Dermis blood vessel endothelial cell (primary cell): Measurements from ENCODE around the gene UQCRFS1. TPM values are rescaled to one million over a fixed set of nuclear protein-coding genes. Genes with fewer than 3 reads are reported as not detected.
"Not testable (repeated sequence)": the region's sequence is repeated elsewhere in the genome, so short reads cannot be mapped to it uniquely, and the experiment has no call there.

ENCODE experiments used
- DNase-seq: peaks from one replicate; pipeline ENCODE4 v3.0.0; 2010
- total RNA-seq: library from RNA; depleted of rRNA; stranded (reverse); fragments of >200 nt; gene quantifications from 2 replicates; pipeline ENCODE4 v1.2.3, GENCODE V29; 2014

Gene UQCRFS1
- 33.5 and 34.7 TPM in 2 replicates for total RNA-seq

GRCh38 chr19:29212648-29213573 lies at the start of gene UQCRFS1:
TSS of gene UQCRFS1 (minus strand) at chr19:29213151. CDS start at chr19:29213118, 33 bp downstream.
- DNase-seq: peak; percentile 96

GRCh38 chr19:29262085-29262484 lies 49.1 kb upstream of the UQCRFS1 start:
- no peak for DNase-seq

GRCh38 chr19:29260477-29261317 lies 47.7 kb upstream of the UQCRFS1 start:
- peak; percentile 8 for DNase-seq

- no peak for DNase-seq
These were observed 46.9 kb upstream of the UQCRFS1 start for GRCh38 chr19:29259867-29260281.

GRCh38 chr19:29259153-29259552 lies 46.2 kb upstream of the UQCRFS1 start:
- peak; percentile 1 for DNase-seq

GRCh38 chr19:29256516-29256915 lies 43.6 kb upstream of the UQCRFS1 start:
- no peak for DNase-seq

- no peak for DNase-seq
These were observed 43.0 kb upstream of the UQCRFS1 start for GRCh38 chr19:29255912-29256311.

- DNase-seq: no peak
These were observed 42.1 kb upstream of the UQCRFS1 start for GRCh38 chr19:29255006-29255405.

- DNase-seq: not testable (repeated sequence)
These were observed 36.8 kb upstream of the UQCRFS1 start for GRCh38 chr19:29249798-29250197.

- no peak for DNase-seq
These were observed 35.4 kb upstream of the UQCRFS1 start for GRCh38 chr19:29248332-29248844.

GRCh38 chr19:29247872-29248271 lies 34.9 kb upstream of the UQCRFS1 start:
- no peak for DNase-seq

GRCh38 chr19:29247471-29247870 lies 34.5 kb upstream of the UQCRFS1 start:
- DNase-seq: no peak

GRCh38 chr19:29247051-29247450 lies 34.1 kb upstream of the UQCRFS1 start:
- no peak for DNase-seq

- no peak for DNase-seq
These were observed 32.3 kb upstream of the UQCRFS1 start for GRCh38 chr19:29245215-29245614.

- DNase-seq: no peak
These were observed 28.4 kb upstream of the UQCRFS1 start for GRCh38 chr19:29241324-29241723.

GRCh38 chr19:29239213-29239776 lies 26.3 kb upstream of the UQCRFS1 start:
- no peak for DNase-seq

- DNase-seq: no peak
These were observed 20.6 kb upstream of the UQCRFS1 start for GRCh38 chr19:29233591-29233990.

- no peak for DNase-seq
These were observed 19.4 kb upstream of the UQCRFS1 start for GRCh38 chr19:29232315-29232852.

- not testable (repeated sequence) for DNase-seq
These were observed 18.4 kb upstream of the UQCRFS1 start for GRCh38 chr19:29231306-29231705.

GRCh38 chr19:29217616-29218015 lies 4.7 kb upstream of the UQCRFS1 start:
- DNase-seq: no peak

- DNase-seq: no peak
These were observed 3.1 kb upstream of the UQCRFS1 start for GRCh38 chr19:29216021-29216420.

- DNase-seq: no peak
These were observed 2.4 kb upstream of the UQCRFS1 start for GRCh38 chr19:29215322-29215845.
